Panc1 (cell line): ENCODE results near the gene ANKRD34A.

Experiments
- SIN3A ChIP-seq: IDR thresholded peaks from 2 replicates; pipeline ENCODE4 v1.6.1; 2012; ENCODE audit warnings: low read depth, mild to moderate bottlenecking, low read length, moderate library complexity, borderline replicate concordance; ENCODE audit not compliant: insufficient read depth
- TCF7L2 ChIP-seq: IDR thresholded peaks from 2 replicates; pipeline ENCODE4 v1.6.1; 2011; ENCODE audit warnings: mild to moderate bottlenecking, low read depth, low read length, inconsistent platforms
- TF ChIP-seq, protein P1 (sequence below): fragments of 450-650 bp; IDR thresholded peaks from 2 replicates; pipeline ENCODE4 v1.5.1; 2017; ENCODE audit warnings: mild to moderate bottlenecking

DNA sequence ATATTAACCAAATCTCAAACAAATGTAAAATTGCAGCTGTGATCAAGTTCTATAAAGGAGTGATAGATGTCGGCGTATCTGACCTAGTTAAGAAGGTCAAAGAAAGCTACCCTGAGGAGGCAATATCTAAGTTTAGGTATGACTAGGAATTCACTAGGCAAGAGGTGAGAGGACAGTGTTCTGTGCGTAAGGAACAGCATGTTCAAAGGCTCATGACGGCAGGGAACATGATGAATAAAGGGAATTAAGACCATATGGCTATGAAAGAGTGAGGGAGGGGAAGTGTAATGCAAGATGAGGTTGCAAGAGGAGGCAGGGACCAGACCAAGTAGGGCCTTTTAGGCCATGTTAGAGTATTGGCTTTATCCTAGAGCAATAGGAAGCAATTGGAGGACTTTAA is 15.2 kb downstream of the ANKRD34A start:
- TF ChIP-seq, protein P1, sequence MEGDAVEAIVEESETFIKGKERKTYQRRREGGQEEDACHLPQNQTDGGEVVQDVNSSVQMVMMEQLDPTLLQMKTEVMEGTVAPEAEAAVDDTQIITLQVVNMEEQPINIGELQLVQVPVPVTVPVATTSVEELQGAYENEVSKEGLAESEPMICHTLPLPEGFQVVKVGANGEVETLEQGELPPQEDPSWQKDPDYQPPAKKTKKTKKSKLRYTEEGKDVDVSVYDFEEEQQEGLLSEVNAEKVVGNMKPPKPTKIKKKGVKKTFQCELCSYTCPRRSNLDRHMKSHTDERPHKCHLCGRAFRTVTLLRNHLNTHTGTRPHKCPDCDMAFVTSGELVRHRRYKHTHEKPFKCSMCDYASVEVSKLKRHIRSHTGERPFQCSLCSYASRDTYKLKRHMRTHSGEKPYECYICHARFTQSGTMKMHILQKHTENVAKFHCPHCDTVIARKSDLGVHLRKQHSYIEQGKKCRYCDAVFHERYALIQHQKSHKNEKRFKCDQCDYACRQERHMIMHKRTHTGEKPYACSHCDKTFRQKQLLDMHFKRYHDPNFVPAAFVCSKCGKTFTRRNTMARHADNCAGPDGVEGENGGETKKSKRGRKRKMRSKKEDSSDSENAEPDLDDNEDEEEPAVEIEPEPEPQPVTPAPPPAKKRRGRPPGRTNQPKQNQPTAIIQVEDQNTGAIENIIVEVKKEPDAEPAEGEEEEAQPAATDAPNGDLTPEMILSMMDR: no peak
- TF ChIP-seq TCF7L2: no peak
- no peak for TF ChIP-seq SIN3A
